Measurements from ENCODE around the gene EXOC6B. TPM values are rescaled to one million over a fixed set of nuclear protein-coding genes. Genes with fewer than 3 reads are reported as not detected.
"Not testable (repeated sequence)": the region's sequence is repeated elsewhere in the genome, so short reads cannot be mapped to it uniquely, and the experiment has no call there.

The EXOC6B gene
- total RNA-seq, 2 donors from 2014 or later: 21.3 to 28.8 TPM

DNA sequence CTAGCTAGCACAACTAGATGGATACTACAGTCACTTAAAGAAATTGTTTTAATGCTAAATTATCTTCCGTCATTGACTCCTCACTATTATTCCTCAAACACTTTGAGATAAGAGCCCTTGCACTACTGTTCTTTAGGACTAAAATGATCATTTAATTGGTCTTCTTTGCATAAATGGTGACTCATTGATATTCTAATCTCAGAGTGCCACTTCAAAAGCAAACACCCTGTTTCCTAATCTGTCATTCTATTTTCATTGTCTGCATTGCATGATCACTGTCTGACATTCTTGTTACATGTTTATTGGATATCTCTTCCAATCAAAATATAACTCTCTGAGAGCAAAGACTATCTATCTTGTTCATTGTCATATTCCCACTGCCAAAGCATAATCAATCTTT lies 313.9 kb downstream of the EXOC6B start:
- intact Hi-C loops (cut with DNase I): no loop called here
- H3K27me3 ChIP-seq: no peaks in the 10 kb centered on the region
- DNase-seq: no peak

DNA sequence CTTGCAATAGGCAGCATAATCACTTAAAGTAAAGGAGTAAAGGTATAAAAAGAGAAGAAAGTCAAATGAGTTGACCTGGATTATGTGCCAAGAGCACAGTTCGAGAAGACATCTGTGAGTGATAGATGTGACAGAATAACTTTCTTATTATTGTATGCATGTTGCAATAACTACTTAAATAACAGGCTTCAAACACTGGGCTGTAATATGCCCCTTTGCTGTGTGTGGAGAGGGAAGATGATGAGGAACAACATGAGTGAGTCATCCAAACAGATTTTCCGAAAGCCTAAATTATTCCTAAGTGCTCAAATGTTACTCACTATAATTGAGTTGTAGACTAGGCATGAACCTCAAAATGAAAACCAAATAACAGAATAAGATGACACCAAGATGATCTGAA lies 328.1 kb downstream of the EXOC6B start:
- Histone ChIP-seq H3K27me3 (no peaks in the 10 kb centered on the region), H3K27ac (no peak overlapping the region), H3K9me3 (no peaks in the 10 kb centered on the region), H3K4me1 (no peaks in the 10 kb centered on the region), H3K36me3 (no peaks in the 10 kb centered on the region), H3K9ac (ENCODE audit: low read depth in 2 of 2, low read length in 2 of 2) (no peak overlapping the region), H3K4me3 (no peak overlapping the region)
- intact Hi-C loops (cut with DNase I): no loop called here
- DNase-seq: no peak
- TF ChIP-seq, protein P1, sequence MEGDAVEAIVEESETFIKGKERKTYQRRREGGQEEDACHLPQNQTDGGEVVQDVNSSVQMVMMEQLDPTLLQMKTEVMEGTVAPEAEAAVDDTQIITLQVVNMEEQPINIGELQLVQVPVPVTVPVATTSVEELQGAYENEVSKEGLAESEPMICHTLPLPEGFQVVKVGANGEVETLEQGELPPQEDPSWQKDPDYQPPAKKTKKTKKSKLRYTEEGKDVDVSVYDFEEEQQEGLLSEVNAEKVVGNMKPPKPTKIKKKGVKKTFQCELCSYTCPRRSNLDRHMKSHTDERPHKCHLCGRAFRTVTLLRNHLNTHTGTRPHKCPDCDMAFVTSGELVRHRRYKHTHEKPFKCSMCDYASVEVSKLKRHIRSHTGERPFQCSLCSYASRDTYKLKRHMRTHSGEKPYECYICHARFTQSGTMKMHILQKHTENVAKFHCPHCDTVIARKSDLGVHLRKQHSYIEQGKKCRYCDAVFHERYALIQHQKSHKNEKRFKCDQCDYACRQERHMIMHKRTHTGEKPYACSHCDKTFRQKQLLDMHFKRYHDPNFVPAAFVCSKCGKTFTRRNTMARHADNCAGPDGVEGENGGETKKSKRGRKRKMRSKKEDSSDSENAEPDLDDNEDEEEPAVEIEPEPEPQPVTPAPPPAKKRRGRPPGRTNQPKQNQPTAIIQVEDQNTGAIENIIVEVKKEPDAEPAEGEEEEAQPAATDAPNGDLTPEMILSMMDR (IDR thresholded peaks at IDR 0.05): no peak

More for the DNA sequence above, 313.9 kb downstream of the EXOC6B start:
- H3K36me3 ChIP-seq: no peaks in the 10 kb centered on the region
- no peak overlapping the region for H3K27ac ChIP-seq
- TF ChIP-seq, protein P1 (IDR thresholded peaks at IDR 0.05): no peak
- H3K9ac ChIP-seq (ENCODE audit: low read depth in 2 of 2, low read length in 2 of 2): no peak overlapping the region
- no peak overlapping the region for H3K4me3 ChIP-seq
- H3K4me1 ChIP-seq: no peaks in the 10 kb centered on the region
- no peaks in the 10 kb centered on the region for H3K9me3 ChIP-seq

DNA sequence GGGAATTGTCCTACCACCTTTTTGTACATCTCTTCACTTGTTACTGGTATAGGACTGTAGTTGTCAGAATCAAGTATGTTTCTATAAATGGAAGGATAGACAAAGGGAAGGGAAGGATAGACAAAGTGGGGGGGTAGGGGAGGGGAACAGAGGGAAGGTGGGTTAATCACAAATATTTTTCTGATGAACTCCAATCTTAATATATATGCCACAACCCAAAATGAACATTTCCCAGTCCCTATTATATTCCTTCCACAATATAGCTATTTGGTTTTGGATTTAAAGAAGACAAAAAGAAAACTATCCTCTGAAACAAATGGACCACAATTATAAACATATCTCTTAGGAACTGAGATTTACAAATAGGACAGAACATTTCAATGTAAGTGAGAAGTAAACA lies 329.4 kb downstream of the EXOC6B start:
- Histone ChIP-seq H3K4me3 (no peak overlapping the region), H3K9ac (ENCODE audit: low read depth in 2 of 2, low read length in 2 of 2) (no peak overlapping the region), H3K9me3 (no peaks in the 10 kb centered on the region), H3K36me3 (no peaks in the 10 kb centered on the region), H3K27ac (no peak overlapping the region), H3K4me1 (no peaks in the 10 kb centered on the region), H3K27me3 (no peaks in the 10 kb centered on the region)
- DNase-seq: no peak
- intact Hi-C loops (cut with DNase I): no loop called here
- TF ChIP-seq, protein P1 (IDR thresholded peaks at IDR 0.05): no peak

DNA sequence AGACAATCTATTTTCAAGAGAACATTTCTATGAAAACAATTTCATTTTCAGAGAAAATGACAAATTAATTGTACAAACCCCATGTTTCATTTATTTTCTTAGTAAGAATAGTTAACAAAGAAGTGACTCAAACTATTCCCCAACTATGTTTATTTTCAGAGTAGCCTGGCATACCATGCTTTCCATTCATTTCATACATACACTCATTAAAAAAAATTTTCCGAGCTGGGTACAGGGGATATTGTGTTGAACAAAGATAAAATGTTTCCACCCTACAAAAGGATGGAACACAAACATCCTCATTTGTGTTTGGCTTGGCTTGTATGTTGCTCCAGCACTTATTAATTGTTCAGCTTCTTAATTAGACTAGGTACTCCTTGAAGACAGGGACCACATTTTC lies 331.4 kb downstream of the EXOC6B start:
- Histone ChIP-seq H3K27ac (no peak overlapping the region), H3K27me3 (no peaks in the 10 kb centered on the region), H3K4me3 (no peak overlapping the region), H3K9ac (ENCODE audit: low read depth in 2 of 2, low read length in 2 of 2) (no peak overlapping the region), H3K9me3 (no peaks in the 10 kb centered on the region), H3K36me3 (no peaks in the 10 kb centered on the region), H3K4me1 (no peaks in the 10 kb centered on the region)
- no peak for DNase-seq
- intact Hi-C loops (cut with DNase I): no loop called here
- TF ChIP-seq, protein P1 (IDR thresholded peaks at IDR 0.05): no peak

DNA sequence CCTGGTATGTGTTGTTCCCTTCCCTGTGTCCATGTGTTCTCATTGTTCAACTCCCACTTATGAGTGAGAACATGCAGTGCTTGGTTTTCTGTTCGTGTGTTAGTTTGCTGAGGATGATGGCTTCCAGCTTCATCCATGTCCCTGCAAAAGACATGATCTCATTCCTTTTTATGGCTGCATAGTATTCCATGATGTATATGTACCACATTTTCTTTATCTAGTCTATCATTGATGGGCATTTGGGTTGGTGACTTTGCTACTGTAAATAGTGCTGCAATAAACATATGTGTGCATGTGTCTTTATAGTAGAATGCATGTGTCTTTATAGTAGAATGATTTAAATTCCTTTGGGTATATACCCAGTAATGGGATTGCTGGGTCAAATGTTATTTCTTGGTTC lies 341.2 kb downstream of the EXOC6B start:
- intact Hi-C loops (cut with DNase I); H3K9me3 ChIP-seq; H3K4me3 ChIP-seq; H3K9ac ChIP-seq (ENCODE audit: low read depth in 2 of 2, low read length in 2 of 2); H3K36me3 ChIP-seq; H3K27ac ChIP-seq; H3K4me1 ChIP-seq; H3K27me3 ChIP-seq; DNase-seq: not testable (repeated sequence)

DNA sequence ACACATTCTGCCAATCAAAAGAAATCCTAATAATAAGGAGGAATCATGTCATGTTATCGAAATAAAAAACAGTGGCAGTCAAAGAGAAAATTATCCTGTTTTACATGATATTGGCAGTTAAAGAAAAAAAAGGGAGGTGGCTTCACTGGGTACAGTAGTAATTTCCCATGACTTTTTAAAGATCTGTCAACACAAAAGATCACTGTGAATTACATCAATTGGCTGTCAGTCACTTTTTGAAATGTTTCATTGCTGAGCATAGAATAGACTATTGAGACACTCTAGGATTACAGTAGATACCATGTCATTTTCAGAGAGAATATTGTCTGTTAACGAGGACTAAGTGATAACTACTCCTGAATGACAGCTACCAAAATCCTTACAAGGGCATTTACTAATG lies 342.5 kb downstream of the EXOC6B start:
- H3K4me3 ChIP-seq: no peak overlapping the region
- no peaks in the 10 kb centered on the region for H3K4me1 ChIP-seq
- no peak overlapping the region for H3K27ac ChIP-seq
- TF ChIP-seq, protein P1 (IDR thresholded peaks at IDR 0.05): no peak
- no peak overlapping the region for H3K9ac ChIP-seq (ENCODE audit: low read depth in 2 of 2, low read length in 2 of 2)
- no peaks in the 10 kb centered on the region for H3K36me3 ChIP-seq
- H3K9me3 ChIP-seq: no peaks in the 10 kb centered on the region
- intact Hi-C loops (cut with DNase I): no loop called here
- no peaks in the 10 kb centered on the region for H3K27me3 ChIP-seq
- no peak for DNase-seq
